Nephron progenitor cell (in vitro differentiated cells): Measurements from ENCODE around the gene IQGAP3.

Source experiments
- DNase-seq: peaks from one replicate; pipeline ENCODE4 v3.0.0; 2021
- H3K27ac Mint-ChIP-seq: 2 replicates; pipeline ENCODE4 v1.8.0; 2021; ENCODE audit warnings: mild to moderate bottlenecking, moderate library complexity, mixed read lengths
- H3K27me3 Mint-ChIP-seq: 2 replicates; pipeline ENCODE4 v1.8.0; 2021; ENCODE audit warnings: mild to moderate bottlenecking, low read depth, mixed read lengths; ENCODE audit not compliant: poor library complexity
- H3K36me3 Mint-ChIP-seq: 2 replicates; pipeline ENCODE4 v1.8.0; 2021; ENCODE audit warnings: low read depth, mixed read lengths
- H3K4me1 Mint-ChIP-seq: 2 replicates; pipeline ENCODE4 v1.8.0; 2021; ENCODE audit warnings: mixed read lengths
- H3K4me3 Mint-ChIP-seq: 2 replicates; pipeline ENCODE4 v1.8.0; 2021; ENCODE audit warnings: mild to moderate bottlenecking, moderate library complexity, mixed read lengths
- H3K9me3 Mint-ChIP-seq: 2 replicates; pipeline ENCODE4 v1.8.0; 2021; ENCODE audit warnings: mild to moderate bottlenecking, moderate library complexity, mixed read lengths
- TF ChIP-seq, protein P1 (sequence below): fragments of 200-600 bp; sonication (generic); IDR thresholded peaks from 2 replicates; pipeline ENCODE4 v1.5.0; 2021; ENCODE audit warnings: antibody characterized with exemption

The IQGAP3 gene

DNA sequence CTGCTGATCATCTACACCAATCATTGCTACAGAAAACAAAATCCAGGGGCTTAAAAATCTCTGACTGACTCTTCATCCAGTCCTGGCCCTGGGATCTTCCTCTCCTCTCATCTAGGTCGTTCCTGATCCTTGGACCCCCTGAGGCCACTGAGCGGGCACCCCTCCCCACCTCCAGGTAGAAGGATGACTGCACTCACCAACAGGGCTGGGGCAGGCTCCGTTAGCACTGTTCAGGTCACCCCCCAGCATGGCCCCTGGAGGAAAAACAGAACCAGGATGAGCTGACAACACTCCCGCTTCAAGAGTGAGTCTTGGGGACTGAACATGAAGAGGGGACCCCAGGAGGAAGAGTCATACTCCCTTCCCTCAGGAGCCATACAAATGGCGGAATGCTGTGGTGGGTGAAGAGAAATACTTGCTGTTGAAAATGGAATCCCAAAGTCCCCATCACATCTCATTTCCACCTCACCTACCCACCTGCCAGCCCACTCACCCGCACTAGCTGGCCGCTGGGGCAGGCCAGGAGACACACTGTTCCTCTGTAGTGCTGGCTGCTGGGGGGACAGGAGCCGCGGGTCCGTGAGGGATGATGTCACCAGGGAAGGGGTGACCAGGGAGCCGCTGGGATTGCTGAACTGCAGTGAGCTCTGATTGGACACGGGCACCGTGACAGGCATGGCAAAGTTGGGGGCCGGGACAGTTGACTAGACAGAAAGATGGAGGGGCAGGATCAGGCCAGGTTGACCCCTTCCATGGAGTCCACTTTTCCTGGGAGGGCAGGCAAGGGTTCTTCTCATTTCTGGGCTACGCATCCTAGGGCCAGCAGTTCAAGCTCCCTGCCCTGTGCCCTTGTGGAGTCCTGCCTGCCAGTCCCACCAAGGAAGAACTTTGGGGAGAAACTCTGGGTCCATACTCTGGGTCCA lies 93.0 kb downstream of the IQGAP3 start:
- DNase-seq: no peak
- peaks cover 14% of the 10 kb centered on the region for H3K27me3 Mint-ChIP-seq
- H3K9me3 Mint-ChIP-seq: no peaks in the 10 kb centered on the region
- H3K4me1 Mint-ChIP-seq: peaks cover 15% of the 10 kb centered on the region
- TF ChIP-seq, protein P1, sequence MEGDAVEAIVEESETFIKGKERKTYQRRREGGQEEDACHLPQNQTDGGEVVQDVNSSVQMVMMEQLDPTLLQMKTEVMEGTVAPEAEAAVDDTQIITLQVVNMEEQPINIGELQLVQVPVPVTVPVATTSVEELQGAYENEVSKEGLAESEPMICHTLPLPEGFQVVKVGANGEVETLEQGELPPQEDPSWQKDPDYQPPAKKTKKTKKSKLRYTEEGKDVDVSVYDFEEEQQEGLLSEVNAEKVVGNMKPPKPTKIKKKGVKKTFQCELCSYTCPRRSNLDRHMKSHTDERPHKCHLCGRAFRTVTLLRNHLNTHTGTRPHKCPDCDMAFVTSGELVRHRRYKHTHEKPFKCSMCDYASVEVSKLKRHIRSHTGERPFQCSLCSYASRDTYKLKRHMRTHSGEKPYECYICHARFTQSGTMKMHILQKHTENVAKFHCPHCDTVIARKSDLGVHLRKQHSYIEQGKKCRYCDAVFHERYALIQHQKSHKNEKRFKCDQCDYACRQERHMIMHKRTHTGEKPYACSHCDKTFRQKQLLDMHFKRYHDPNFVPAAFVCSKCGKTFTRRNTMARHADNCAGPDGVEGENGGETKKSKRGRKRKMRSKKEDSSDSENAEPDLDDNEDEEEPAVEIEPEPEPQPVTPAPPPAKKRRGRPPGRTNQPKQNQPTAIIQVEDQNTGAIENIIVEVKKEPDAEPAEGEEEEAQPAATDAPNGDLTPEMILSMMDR: no peak
- no peak overlapping the region for H3K27ac Mint-ChIP-seq
- H3K4me3 Mint-ChIP-seq: no peak overlapping the region
- peaks cover 31% of the 10 kb centered on the region for H3K36me3 Mint-ChIP-seq

DNA sequence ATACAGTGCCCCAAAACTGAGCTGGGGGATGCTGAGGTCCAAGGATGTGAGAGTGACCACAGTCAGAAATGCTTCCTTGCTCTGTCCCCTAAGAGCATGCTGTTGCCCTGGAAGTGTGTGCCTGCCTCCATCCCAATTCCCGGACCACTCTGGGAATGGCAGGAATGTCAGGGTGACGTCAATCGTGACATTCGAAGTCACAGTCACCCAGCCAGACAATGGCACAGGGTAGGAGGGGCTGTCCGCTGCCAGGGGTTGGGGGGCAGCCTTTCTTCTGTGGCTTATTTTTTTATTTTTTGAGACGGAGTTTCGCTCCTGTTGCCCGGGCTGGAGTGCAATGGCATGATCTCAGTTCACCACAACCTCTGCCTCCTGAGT lies 94.1 kb downstream of the IQGAP3 start:
- H3K4me3 Mint-ChIP-seq: no peak overlapping the region
- H3K27ac Mint-ChIP-seq: no peak overlapping the region

DNA sequence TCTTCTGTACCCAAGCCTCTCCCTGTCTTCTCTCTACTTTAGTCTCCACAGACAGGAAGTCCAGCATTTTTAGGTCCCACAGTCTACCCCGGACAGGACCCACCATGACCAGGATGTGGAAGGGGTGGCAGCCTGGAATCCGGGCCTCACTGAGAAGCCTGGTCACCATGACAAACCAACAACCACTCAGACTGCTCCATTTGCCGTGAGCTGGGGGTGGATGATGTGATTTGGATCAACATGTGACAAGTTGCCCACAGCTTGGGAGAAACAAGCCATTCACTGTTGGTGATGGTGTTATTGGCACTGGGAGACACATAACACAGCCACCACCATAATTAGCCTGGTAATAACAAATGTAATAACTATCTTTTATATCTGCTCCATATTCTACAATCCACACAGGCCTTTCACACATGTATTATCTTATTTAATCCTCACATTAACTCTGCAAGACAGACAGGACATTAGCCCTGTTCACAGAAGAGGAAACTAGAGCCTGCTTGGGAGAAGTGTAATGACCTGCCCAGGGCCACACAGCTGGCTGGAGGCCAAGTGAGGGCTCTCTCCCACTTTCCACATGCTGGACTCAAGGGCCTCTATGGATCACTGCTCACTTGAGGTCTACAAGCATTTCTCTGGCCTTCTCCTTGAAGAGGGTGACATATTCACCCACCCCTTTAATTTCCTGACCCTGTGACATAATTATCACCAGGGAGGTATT lies 94.7 kb downstream of the IQGAP3 start:
- peaks cover 42% of the 10 kb centered on the region for H3K36me3 Mint-ChIP-seq
- no peaks in the 10 kb centered on the region for H3K9me3 Mint-ChIP-seq
- H3K4me3 Mint-ChIP-seq: no peak overlapping the region
- peaks cover 15% of the 10 kb centered on the region for H3K4me1 Mint-ChIP-seq
- H3K27ac Mint-ChIP-seq: no peak overlapping the region
- H3K27me3 Mint-ChIP-seq: peaks cover 10% of the 10 kb centered on the region
- no peak for DNase-seq
- TF ChIP-seq, protein P1: no peak

More for the DNA sequence above, 94.1 kb downstream of the IQGAP3 start:
- peaks cover 13% of the 10 kb centered on the region for H3K27me3 Mint-ChIP-seq
- H3K36me3 Mint-ChIP-seq: peaks cover 39% of the 10 kb centered on the region
- TF ChIP-seq, protein P1: no peak
- H3K4me1 Mint-ChIP-seq: peaks cover 15% of the 10 kb centered on the region
- H3K9me3 Mint-ChIP-seq: no peaks in the 10 kb centered on the region
- DNase-seq: no peak

DNA sequence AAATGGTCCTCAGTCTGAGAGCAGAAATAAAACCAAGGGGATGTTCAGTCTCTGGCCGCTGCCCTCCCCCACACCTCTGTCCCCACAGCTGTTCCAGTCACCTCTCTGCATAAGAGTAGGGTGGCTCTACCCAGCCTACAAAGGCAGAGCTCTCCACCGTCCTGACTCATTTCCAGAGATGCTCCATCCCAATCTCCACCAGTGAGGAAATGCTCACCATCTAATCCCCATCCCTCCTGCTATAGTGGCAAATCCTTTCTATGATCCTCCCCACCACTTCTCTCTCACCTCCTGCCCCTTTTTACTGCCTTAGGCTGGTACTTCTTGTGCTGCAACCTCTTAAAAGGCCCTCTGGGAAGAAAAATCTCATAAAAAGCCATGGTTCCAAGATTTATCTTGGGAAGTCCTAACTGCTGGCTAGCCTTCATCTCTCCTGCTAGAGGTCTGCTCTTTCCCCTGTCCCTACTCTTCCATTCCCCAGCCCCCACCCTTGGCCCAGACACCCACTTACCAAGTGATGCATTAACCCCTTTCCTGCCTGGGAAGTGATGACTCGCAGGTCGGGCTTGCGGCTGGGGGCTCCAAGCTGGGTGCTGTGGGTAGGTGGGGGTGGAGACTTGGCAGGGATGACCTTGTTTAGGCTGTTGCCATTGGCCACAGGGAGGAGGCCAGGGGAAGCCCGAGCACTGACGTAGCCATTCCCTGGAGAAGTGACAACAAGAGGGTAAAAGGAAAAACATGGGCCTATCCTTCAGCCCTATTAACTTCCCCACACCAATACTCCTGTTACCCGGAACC lies 95.7 kb downstream of the IQGAP3 start:
- peaks cover 47% of the 10 kb centered on the region for H3K36me3 Mint-ChIP-seq
- H3K27ac Mint-ChIP-seq: no peak overlapping the region
- peaks cover 10% of the 10 kb centered on the region for H3K27me3 Mint-ChIP-seq
- DNase-seq: no peak
- H3K4me3 Mint-ChIP-seq: no peak overlapping the region
- TF ChIP-seq, protein P1: no peak
- H3K4me1 Mint-ChIP-seq: peaks cover 15% of the 10 kb centered on the region
- H3K9me3 Mint-ChIP-seq: no peaks in the 10 kb centered on the region

DNA sequence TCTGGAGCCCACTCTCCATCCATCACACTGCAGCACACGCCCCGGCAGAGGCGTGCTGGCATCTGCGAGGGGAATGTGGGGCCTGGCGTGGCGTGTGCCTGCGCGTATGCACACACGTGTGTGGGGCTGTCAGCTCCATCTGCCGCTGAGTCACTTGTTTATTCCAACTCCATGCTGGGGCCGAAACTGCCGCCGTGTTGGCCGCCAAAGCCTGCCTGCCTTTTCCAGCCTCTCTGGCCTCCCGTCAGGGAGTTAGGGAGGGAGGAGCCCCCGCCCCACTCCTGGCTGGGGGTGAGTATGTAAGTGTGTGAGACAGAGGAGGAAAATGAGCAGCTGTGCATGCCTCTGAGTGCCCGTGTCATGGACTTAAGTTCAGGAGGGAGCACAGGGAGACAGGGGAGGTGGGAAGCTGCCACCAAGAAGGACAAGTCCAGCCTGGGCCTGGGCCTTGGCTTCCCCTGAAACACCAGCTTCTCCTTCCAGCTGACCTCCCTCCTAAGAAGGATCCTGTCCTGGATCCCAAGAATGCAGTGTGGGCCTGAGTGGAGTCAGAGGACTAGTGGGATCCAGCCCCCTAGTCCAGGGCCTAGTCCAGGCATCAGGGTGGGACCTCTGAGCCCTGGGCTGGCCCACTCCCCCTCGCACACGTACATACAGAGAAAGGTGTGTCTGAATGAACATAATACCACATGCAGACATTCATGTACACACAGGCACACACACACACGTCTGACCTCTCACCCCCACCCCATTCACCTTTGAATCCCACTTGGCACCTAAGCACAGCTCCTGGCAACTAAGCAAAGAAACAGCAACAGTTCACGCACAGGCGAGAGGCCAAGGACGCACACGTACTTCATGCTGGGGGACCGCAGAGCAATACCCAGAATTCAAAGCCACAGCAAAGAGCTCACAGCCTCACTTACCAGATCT lies 96.5 kb downstream of the IQGAP3 start:
- DNase-seq: no peak
- Mint-ChIP-seq H3K4me3 (no peak overlapping the region), H3K36me3 (peaks cover 45% of the 10 kb centered on the region), H3K4me1 (peaks cover 15% of the 10 kb centered on the region), H3K27ac (no peak overlapping the region), H3K27me3 (peaks cover 9% of the 10 kb centered on the region), H3K9me3 (no peaks in the 10 kb centered on the region)
- TF ChIP-seq, protein P1: no peak
